Keratinocyte (primary cell): Measurements from ENCODE around the gene SF3A2. TPM values are rescaled to one million over a fixed set of nuclear protein-coding genes. Genes with fewer than 3 reads are reported as not detected.

Experiments used
- DNase-seq: peaks from one replicate; pipeline ENCODE4 v3.0.0-alpha.2; 2011; ENCODE audit warnings: low read depth, missing footprints, low spot score
- FAIRE-seq: peaks from 2 replicates; lab custom pipeline; 2011; peaks lifted over from hg19 to GRCh38; lab: Jason Lieb, UNC
- H2AFZ ChIP-seq: 2 replicates; pipeline ENCODE4 v1.6.0; 2012; ENCODE audit warnings: low read length, control low read depth, inconsistent platforms; ENCODE audit not compliant: control insufficient read depth
- H3K27ac ChIP-seq: 2 replicates; pipeline ENCODE4 v1.5.1; 2011; ENCODE audit warnings: low read length; ENCODE audit not compliant: control insufficient read depth, insufficient read depth
- H3K27me3 ChIP-seq: 3 replicates; pipeline ENCODE4 v1.6.0; 2011; ENCODE audit warnings: low read length; ENCODE audit not compliant: control insufficient read depth, insufficient read depth; ENCODE audit errors: extremely low read depth
- H3K36me3 ChIP-seq, 2 experiments: 2 replicates in 1 of 2; 3 replicates in 1 of 2; pipeline ENCODE4 v1.5.1; 2011; ENCODE audit warnings: low read length in 2 of 2, mild to moderate bottlenecking in 1 of 2; ENCODE audit not compliant: control insufficient read depth in 2 of 2, insufficient read depth in 2 of 2; ENCODE audit errors: extremely low read depth in 1 of 2
- H3K4me1 ChIP-seq: 3 replicates; pipeline ENCODE4 v1.5.1; 2011; ENCODE audit warnings: low read length; ENCODE audit not compliant: control insufficient read depth, insufficient read depth; ENCODE audit errors: extremely low read depth
- H3K4me2 ChIP-seq: 3 replicates; pipeline ENCODE4 v1.6.0; 2011; ENCODE audit warnings: low read depth, low read length; ENCODE audit not compliant: control insufficient read depth, insufficient read depth; ENCODE audit errors: extremely low read depth
- H3K4me3 ChIP-seq, 3 experiments: fragments of 200-600 bp in 1 of 3; sonication (generic) in 1 of 3; 2 replicates in 2 of 3; 3 replicates in 1 of 3; pipeline ENCODE4 v1.5.1; 2011 to 2016; ENCODE audit warnings: low read length in 3 of 3, mild to moderate bottlenecking in 3 of 3, control low read depth in 2 of 3, inconsistent platforms in 1 of 3, low read depth in 1 of 3, mixed read lengths in 1 of 3, mixed run types in 1 of 3, moderate library complexity in 1 of 3; ENCODE audit not compliant: control insufficient read depth in 2 of 3, insufficient read depth in 2 of 3; ENCODE audit errors: extremely low read depth in 1 of 3
- H3K79me2 ChIP-seq: 2 replicates; pipeline ENCODE4 v1.6.0; 2012; ENCODE audit warnings: low read length; ENCODE audit not compliant: control insufficient read depth, insufficient read depth
- H3K9ac ChIP-seq: 3 replicates; pipeline ENCODE4 v1.6.0; 2011; ENCODE audit warnings: low read length; ENCODE audit not compliant: control insufficient read depth, insufficient read depth; ENCODE audit errors: extremely low read depth
- H3K9me1 ChIP-seq: 3 replicates; pipeline ENCODE4 v1.6.0; 2011; ENCODE audit warnings: low read length; ENCODE audit not compliant: control insufficient read depth, insufficient read depth; ENCODE audit errors: extremely low read depth
- H3K9me3 ChIP-seq: 2 replicates; pipeline ENCODE4 v1.5.1; 2012; ENCODE audit warnings: low read depth, low read length; ENCODE audit not compliant: control insufficient read depth
- H4K20me1 ChIP-seq: 3 replicates; pipeline ENCODE4 v1.6.0; 2011; ENCODE audit warnings: low read length; ENCODE audit not compliant: control insufficient read depth, insufficient read depth; ENCODE audit errors: extremely low read depth
- CTCF ChIP-seq, 3 experiments: IDR thresholded peaks in 1 of 3; conservative IDR thresholded peaks in 1 of 3; optimal IDR thresholded peaks in 1 of 3; 2 replicates in 2 of 3; 3 replicates in 1 of 3; pipeline versions ENCODE3 to v1.5.1; 2011; ENCODE audit warnings: low read length in 3 of 3, mild to moderate bottlenecking in 3 of 3, moderate library complexity in 2 of 3, control low read depth in 1 of 3, inconsistent platforms in 1 of 3; ENCODE audit not compliant: insufficient read depth in 2 of 3; ENCODE audit errors: extremely low read depth in 1 of 3
- EZH2 ChIP-seq: IDR thresholded peaks from one replicate; pipeline ENCODE4 v1.6.1; 2012; ENCODE audit warnings: inconsistent platforms, mild to moderate bottlenecking, low read length, moderate library complexity
- dilution Hi-C: fragments of 300-500 bp; cut with MboI; formaldehyde crosslinking; loops from one replicate; pipeline ENCODE4 v1.7.0; 2020; ENCODE audit warnings: low sequenced_read_pairs; ENCODE audit not compliant: extremely low pct_ligation_motif_present
- polyA plus RNA-seq, 5 experiments: library from polyadenylated mRNA; depleted of rRNA in 3 of 5; stranded (reverse) in 3 of 5; stranded (forward) in 1 of 5; unstranded in 1 of 5; fragments of >200 nt; gene quantifications; 1 replicate in 1 of 5; 2 replicates in 3 of 5; 3 replicates in 1 of 5; pipeline versions ENCODE4 v1.2.1 to v1.2.3, GENCODE V29; 2011 to 2012; ENCODE audit warnings: missing spikeins in 2 of 5, low read depth in 1 of 5, low replicate concordance in 1 of 5

The SF3A2 gene
- polyA plus RNA-seq, 1 donor (not counting 4 experiments of a cell fraction or from before 2014, with no cell fraction given), result 4.7 TPM

GRCh38 chr19:2214251-2214650 lies 22.4 kb upstream of the SF3A2 start:
- Histone ChIP-seq H3K4me2 (no peak overlapping the region), H3K4me3 (no peak overlapping the region), H3K79me2 (no peaks in the 10 kb centered on the region), H3K9me3 (no peaks in the 10 kb centered on the region), H3K4me1 (peaks cover 12% of the 10 kb centered on the region), H3K9ac (no peak overlapping the region), H4K20me1 (no peaks in the 10 kb centered on the region), H3K27ac (no peak overlapping the region), H3K9me1 (peaks cover 4% of the 10 kb centered on the region), H3K27me3 (no peaks in the 10 kb centered on the region), H3K36me3 (peaks cover 27 to 51% of the 10 kb centered on the region in 2 experiments), H2AFZ (no peak overlapping the region)
- dilution Hi-C loops, result no loop called here
- no peak for TF ChIP-seq CTCF (optimal IDR thresholded peaks at IDR 0.05 in 1 of 3, IDR thresholded peaks at IDR 0.05 in 1 of 3, conservative IDR thresholded peaks at IDR 0.05 in 1 of 3; ENCODE audit: extremely low read depth in 1 of 3, insufficient read depth in 2 of 3, low read length in 3 of 3)
- no peak for TF ChIP-seq EZH2
- no peak for DNase-seq
- no peak for FAIRE-seq

- FAIRE-seq, result no peak
- DNase-seq, result no peak
- Histone ChIP-seq H3K79me2 (no peaks in the 10 kb centered on the region), H3K36me3 (peaks cover 27 to 56% of the 10 kb centered on the region in 2 experiments), H3K4me1 (peaks cover 12% of the 10 kb centered on the region), H2AFZ (no peak overlapping the region), H3K9me1 (peaks cover 4% of the 10 kb centered on the region), H3K4me2 (no peak overlapping the region), H3K9me3 (no peaks in the 10 kb centered on the region), H3K27me3 (no peaks in the 10 kb centered on the region), H3K9ac (no peak overlapping the region), H3K4me3 (no peak overlapping the region), H3K27ac (no peak overlapping the region), H4K20me1 (no peaks in the 10 kb centered on the region)
- dilution Hi-C loops, result no loop called here
- TF ChIP-seq EZH2 (no peak), CTCF (optimal IDR thresholded peaks at IDR 0.05 in 1 of 3, IDR thresholded peaks at IDR 0.05 in 1 of 3, conservative IDR thresholded peaks at IDR 0.05 in 1 of 3; ENCODE audit: extremely low read depth in 1 of 3, insufficient read depth in 2 of 3, low read length in 3 of 3) (no peak)
Observed at GRCh38 chr19:2215281-2215751, 21.3 kb upstream of the SF3A2 start.
